ENCODE data around the gene RAB29.

Gene RAB29

DNA sequence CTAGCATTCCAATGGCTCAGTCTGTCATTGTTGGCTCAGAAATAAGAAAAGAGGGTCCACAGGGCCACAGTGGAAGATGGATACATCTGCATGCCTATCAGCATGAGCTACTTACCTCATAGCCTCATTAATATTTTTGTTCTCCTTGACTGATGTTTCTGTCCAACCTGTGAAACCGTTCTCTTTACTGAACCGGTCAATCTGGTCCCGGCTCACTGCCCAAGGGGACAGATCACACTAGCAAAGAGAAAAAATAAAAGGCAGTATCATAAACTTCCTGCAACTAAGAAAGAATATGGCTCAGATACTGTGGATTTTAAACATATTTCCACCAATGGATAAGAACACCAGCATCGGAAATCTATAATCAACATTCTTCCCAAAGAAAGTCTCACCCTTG lies 4.7 kb downstream of the RAB29 start:
- Histone ChIP-seq H3K9me3 (no peaks in the 10 kb centered on the region), H3K4me1 (ENCODE audit: control insufficient read depth in 1 of 2, insufficient read depth in 1 of 2, low read depth in 1 of 2, low read length in 1 of 2) (peaks cover 13 to 14% of the 10 kb centered on the region in 2 experiments), H3K27me3 (no peaks in the 10 kb centered on the region), H3K4me3 (ENCODE audit: low read depth in 1 of 2, low read length in 1 of 2) (no peak overlapping the region), H3K36me3 (peaks cover 26% of the 10 kb centered on the region), H3K27ac (no peak overlapping the region)
- TF ChIP-seq CTCF (IDR thresholded peaks at IDR 0.05): no peak

- TF ChIP-seq CTCF (IDR thresholded peaks at IDR 0.05): no peak
- Histone ChIP-seq H3K4me3 (ENCODE audit: low read depth in 1 of 2, low read length in 1 of 2) (no peak overlapping the region), H3K27ac (no peak overlapping the region)
These were observed 5.5 kb downstream of the RAB29 start for GRCh38 chr1:205769641-205770365.

DNA sequence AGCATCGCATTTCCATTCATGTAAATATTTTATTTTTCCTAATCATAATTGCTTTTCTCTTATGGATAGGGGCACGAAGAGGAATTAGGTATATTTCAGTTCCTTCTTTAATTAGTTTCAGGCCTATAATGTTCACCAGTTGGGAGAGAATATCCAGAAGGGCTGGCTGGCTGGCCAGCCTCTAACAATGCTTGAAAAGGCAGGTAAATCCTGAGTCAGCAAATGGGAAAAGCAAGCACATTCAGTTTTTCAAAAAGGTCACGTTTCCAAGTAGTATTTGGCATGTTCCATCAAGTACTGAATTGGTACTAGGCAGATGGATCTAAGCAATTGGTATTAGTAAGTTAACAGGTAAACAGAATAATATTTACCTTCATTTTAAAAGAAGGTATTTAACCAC lies 8.0 kb downstream of the RAB29 start:
- no peaks in the 10 kb centered on the region for H3K9me3 ChIP-seq
- peaks cover 26% of the 10 kb centered on the region for H3K36me3 ChIP-seq
- no peak for TF ChIP-seq CTCF (IDR thresholded peaks at IDR 0.05)

More at GRCh38 chr1:205769641-205770365, 5.5 kb downstream of the RAB29 start:
- Histone ChIP-seq H3K9me3 (no peaks in the 10 kb centered on the region), H3K4me1 (ENCODE audit: control insufficient read depth in 1 of 2, insufficient read depth in 1 of 2, low read depth in 1 of 2, low read length in 1 of 2) (peaks cover 10% of the 10 kb centered on the region in 2 experiments), H3K36me3 (peaks cover 26% of the 10 kb centered on the region), H3K27me3 (no peaks in the 10 kb centered on the region)

DNA sequence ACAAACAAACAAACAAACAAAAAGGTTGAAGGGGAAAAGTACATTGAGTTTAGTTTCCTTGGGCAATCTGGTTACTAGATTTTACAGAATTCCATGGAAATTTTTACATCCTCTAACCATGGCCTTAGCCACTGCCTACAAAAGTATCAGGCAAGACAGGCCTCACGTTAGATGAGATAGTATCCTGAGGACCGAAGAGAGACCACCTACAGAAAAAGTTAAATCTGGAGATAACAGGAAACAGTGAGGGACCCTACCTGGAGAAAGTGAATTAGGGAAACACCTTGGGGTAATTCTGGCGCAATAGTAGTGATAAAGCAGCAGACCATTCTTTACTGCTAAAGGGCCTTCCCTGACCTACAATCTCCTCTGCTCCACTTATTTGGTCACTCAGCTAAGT lies 8.7 kb downstream of the RAB29 start:
- H3K27me3 ChIP-seq: no peaks in the 10 kb centered on the region
- H3K27ac ChIP-seq: no peak overlapping the region
- H3K4me1 ChIP-seq (ENCODE audit: control insufficient read depth in 1 of 2, insufficient read depth in 1 of 2, low read depth in 1 of 2, low read length in 1 of 2): no peaks in the 10 kb centered on the region
- H3K4me3 ChIP-seq (ENCODE audit: low read depth in 1 of 2, low read length in 1 of 2): no peak overlapping the region
- no peaks in the 10 kb centered on the region for H3K9me3 ChIP-seq
- peaks cover 26% of the 10 kb centered on the region for H3K36me3 ChIP-seq
- TF ChIP-seq CTCF (IDR thresholded peaks at IDR 0.05): no peak

More for the DNA sequence above, 8.0 kb downstream of the RAB29 start:
- Histone ChIP-seq H3K4me1 (ENCODE audit: control insufficient read depth in 1 of 2, insufficient read depth in 1 of 2, low read depth in 1 of 2, low read length in 1 of 2) (no peaks in the 10 kb centered on the region), H3K27me3 (no peaks in the 10 kb centered on the region), H3K4me3 (ENCODE audit: low read depth in 1 of 2, low read length in 1 of 2) (no peak overlapping the region), H3K27ac (no peak overlapping the region)

- H3K4me1 ChIP-seq (ENCODE audit: control insufficient read depth in 1 of 2, insufficient read depth in 1 of 2, low read depth in 1 of 2, low read length in 1 of 2): no peaks in the 10 kb centered on the region
- no peaks in the 10 kb centered on the region for H3K9me3 ChIP-seq
- no peaks in the 10 kb centered on the region for H3K27me3 ChIP-seq
- no peak overlapping the region for H3K27ac ChIP-seq
- no peak overlapping the region for H3K4me3 ChIP-seq (ENCODE audit: low read depth in 1 of 2, low read length in 1 of 2)
- TF ChIP-seq CTCF (IDR thresholded peaks at IDR 0.05): no peak
- peaks cover 26% of the 10 kb centered on the region for H3K36me3 ChIP-seq
These were observed 9.2 kb downstream of the RAB29 start for GRCh38 chr1:205766038-205766437.

All from neutrophil (primary cell).